Osteocyte (in vitro differentiated cells): ENCODE measurements around the gene WIPI1. TPM values are rescaled to one million over a fixed set of nuclear protein-coding genes. Genes with fewer than 3 reads are reported as not detected.
A peak's percentile ranks its signal among the peaks of the same experiment; 100 is the strongest.

ENCODE experiments used
- DNase-seq: peaks from one replicate; pipeline ENCODE4 v3.0.0; 2021; ENCODE audit warnings: mixed read lengths; ENCODE audit not compliant: unreplicated experiment; ENCODE audit errors: extremely low spot score
- H3K27ac Mint-ChIP-seq: one replicate; pipeline ENCODE4 v1.8.0; 2021; ENCODE audit warnings: mild to moderate bottlenecking, mixed read lengths; ENCODE audit not compliant: unreplicated experiment
- H3K27me3 Mint-ChIP-seq: one replicate; pipeline ENCODE4 v1.8.0; 2021; ENCODE audit warnings: mixed read lengths; ENCODE audit not compliant: unreplicated experiment
- H3K36me3 Mint-ChIP-seq: one replicate; pipeline ENCODE4 v1.8.0; 2021; ENCODE audit warnings: mixed read lengths; ENCODE audit not compliant: unreplicated experiment
- H3K4me1 Mint-ChIP-seq: one replicate; pipeline ENCODE4 v1.8.0; 2021; ENCODE audit warnings: mixed read lengths; ENCODE audit not compliant: unreplicated experiment
- H3K4me3 Mint-ChIP-seq: one replicate; pipeline ENCODE4 v1.8.0; 2021; ENCODE audit warnings: mild to moderate bottlenecking, moderate library complexity, mixed read lengths; ENCODE audit not compliant: unreplicated experiment
- H3K9me3 Mint-ChIP-seq: one replicate; pipeline ENCODE4 v1.8.0; 2021; ENCODE audit warnings: mixed read lengths; ENCODE audit not compliant: unreplicated experiment
- total RNA-seq: library from RNA; stranded (reverse); gene quantifications from 2 replicates; pipeline ENCODE4 v1.2.1, GENCODE V29; 2021
- TF ChIP-seq, protein P1 (sequence below): fragments of 200-600 bp; sonication (generic); IDR thresholded peaks from 2 replicates; pipeline ENCODE4 v1.5.0; 2021; ENCODE audit warnings: antibody characterized with exemption, mild to moderate bottlenecking, moderate library complexity

Gene WIPI1
- total RNA-seq, 1 donor from 2014 or later = 74.5 TPM

DNA sequence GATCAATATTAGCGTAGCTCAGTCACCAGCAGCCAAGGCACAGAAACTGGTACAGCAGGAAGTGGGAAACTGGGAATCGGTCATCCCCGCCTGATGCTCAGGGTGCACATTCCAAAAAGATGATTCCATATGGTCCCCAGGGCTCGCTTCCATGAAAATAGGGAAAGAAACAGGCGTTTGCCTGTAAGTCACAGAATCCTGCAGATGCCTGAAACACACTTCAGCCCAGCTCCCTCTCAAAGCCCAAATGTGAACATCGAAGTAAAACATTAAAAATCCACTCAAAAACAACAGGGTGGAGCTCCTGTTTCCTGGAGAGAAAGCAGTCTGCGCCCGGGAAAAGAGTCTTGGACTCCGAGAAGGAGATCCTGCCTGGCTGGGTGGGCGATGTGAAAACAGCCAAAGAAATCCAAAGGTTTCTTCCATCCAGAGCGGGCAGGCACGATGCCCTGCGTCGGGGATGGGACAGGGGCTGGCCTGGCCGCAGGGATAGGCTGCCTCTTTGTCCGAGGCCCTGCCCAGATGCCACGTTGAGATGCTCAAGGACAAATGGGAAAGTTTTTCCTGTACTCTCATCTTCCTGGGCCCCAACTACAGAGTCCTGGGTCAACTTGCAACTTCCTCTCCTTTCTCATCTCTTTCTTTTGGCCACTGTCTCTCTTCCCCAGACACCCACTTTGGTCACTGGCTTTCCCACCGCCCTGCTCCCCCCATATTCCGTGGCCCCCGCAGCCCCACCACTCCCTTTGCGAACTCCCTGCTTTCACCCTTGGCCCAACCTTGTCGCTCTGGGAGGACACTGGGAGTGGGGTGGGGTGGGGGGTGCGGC lies 743 bp downstream of the WIPI1 start:
- DNase-seq = peak; percentile 93
- TF ChIP-seq, protein P1, sequence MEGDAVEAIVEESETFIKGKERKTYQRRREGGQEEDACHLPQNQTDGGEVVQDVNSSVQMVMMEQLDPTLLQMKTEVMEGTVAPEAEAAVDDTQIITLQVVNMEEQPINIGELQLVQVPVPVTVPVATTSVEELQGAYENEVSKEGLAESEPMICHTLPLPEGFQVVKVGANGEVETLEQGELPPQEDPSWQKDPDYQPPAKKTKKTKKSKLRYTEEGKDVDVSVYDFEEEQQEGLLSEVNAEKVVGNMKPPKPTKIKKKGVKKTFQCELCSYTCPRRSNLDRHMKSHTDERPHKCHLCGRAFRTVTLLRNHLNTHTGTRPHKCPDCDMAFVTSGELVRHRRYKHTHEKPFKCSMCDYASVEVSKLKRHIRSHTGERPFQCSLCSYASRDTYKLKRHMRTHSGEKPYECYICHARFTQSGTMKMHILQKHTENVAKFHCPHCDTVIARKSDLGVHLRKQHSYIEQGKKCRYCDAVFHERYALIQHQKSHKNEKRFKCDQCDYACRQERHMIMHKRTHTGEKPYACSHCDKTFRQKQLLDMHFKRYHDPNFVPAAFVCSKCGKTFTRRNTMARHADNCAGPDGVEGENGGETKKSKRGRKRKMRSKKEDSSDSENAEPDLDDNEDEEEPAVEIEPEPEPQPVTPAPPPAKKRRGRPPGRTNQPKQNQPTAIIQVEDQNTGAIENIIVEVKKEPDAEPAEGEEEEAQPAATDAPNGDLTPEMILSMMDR = no peak
- peaks cover 35% of the 10 kb centered on the region for H3K4me1 Mint-ChIP-seq
- peaks cover 5% of the 10 kb centered on the region for H3K27me3 Mint-ChIP-seq
- H3K27ac Mint-ChIP-seq = peak overlapping the region; percentile 99
- no peaks in the 10 kb centered on the region for H3K9me3 Mint-ChIP-seq
- H3K36me3 Mint-ChIP-seq = peaks cover 9% of the 10 kb centered on the region
- peak overlapping the region; percentile 99 for H3K4me3 Mint-ChIP-seq

DNA sequence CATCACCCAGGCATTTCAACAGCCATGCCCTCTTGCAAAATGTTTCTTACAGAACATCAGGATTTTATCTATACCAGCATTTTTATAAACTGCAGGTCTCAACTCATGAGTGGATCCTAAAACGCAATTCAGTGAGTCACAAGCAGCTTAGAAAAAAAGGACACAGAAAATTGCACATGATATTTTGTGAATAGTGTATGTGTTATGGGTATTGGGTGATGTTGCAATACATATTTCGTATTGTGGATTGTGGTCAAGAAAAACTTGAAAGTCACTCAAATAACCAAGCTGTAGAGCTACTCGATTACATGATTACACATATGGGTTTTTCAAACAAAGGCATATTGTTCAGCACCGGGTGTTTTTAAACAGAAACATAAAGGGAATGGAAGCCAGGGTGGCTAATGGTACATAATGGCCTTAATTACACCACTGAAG lies 1.4 kb downstream of the WIPI1 start:
- H3K4me3 Mint-ChIP-seq = peak overlapping the region; percentile 99
- H3K27me3 Mint-ChIP-seq = peaks cover 2% of the 10 kb centered on the region
- TF ChIP-seq, protein P1 = no peak
- peak overlapping the region; percentile 99 for H3K27ac Mint-ChIP-seq
- no peak for DNase-seq
- peaks cover 35% of the 10 kb centered on the region for H3K4me1 Mint-ChIP-seq
- no peaks in the 10 kb centered on the region for H3K9me3 Mint-ChIP-seq
- H3K36me3 Mint-ChIP-seq = peaks cover 11% of the 10 kb centered on the region

DNA sequence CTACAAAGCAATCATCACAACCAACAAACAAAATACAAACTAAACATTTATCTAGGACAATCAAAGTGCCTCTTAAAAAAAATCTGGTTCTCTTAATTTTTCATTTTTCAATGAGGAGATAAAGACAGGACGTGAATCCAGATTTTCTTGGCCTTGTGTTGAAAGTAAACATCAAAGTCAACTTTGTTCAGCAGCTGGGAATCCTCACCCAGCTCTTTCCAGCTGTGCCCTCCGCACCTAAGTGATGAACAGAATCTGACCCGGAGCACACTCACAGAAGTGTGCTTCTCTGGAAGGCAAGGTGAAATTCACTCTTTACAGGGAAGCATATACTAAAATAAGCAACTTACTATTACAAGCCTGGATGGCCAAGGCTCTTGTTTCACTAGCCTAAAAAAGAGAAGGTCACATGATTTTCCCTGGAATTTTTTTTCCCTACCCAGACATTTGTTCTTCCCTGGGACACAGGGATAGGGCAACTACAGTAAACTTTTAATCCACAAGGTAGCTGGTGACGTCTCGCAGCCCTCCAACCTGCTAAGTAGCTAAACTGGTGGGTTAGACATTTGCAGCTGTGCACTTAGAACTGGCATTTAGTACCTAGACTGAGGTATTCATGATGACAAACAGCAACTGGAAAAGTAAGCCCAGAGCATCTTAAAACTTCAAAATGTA lies 3.2 kb downstream of the WIPI1 start:
- Mint-ChIP-seq H3K4me1 (peaks cover 35% of the 10 kb centered on the region), H3K27ac (peak overlapping the region; percentile 44), H3K27me3 (no peaks in the 10 kb centered on the region), H3K4me3 (no peak overlapping the region), H3K9me3 (no peaks in the 10 kb centered on the region), H3K36me3 (peaks cover 21% of the 10 kb centered on the region)
- DNase-seq = no peak
- TF ChIP-seq, protein P1 = no peak

DNA sequence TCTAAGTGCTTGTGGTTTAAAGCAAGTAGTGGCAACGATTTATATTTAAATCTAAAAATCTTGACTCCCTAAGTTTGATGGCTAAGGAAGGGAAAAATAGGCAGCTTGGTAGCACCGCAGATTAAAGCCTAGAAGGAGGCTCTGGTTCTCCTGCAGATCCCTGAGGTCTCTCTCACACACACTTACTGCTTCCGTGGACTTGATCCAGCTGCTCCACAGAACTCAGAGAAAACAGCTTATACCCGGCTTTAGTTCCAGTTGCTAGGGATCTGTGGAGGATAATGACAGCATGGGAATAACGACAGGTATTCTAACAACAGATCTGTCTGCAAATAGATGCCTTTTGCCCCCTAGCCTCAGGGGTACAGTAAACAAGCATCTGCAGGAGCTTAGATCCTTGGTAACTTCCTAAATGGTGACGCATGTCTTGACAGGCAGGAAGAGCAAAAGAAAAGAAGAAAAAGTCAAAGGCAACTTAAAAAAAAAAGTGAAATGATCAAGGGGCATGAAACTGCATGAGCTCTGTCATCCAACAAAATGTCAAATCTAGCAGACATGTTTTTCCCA lies 4.5 kb downstream of the WIPI1 start:
- no peak overlapping the region for H3K4me3 Mint-ChIP-seq

More for the DNA sequence above, 4.5 kb downstream of the WIPI1 start:
- H3K27me3 Mint-ChIP-seq = no peaks in the 10 kb centered on the region
- peaks cover 26% of the 10 kb centered on the region for H3K36me3 Mint-ChIP-seq
- H3K9me3 Mint-ChIP-seq = no peaks in the 10 kb centered on the region
- TF ChIP-seq, protein P1 = no peak
- H3K4me1 Mint-ChIP-seq = peaks cover 28% of the 10 kb centered on the region
- no peak overlapping the region for H3K27ac Mint-ChIP-seq
- DNase-seq = no peak
